NK-92 (cell line): ENCODE measurements around the gene FCRLA.

Source experiments
- DNase-seq: peaks from one replicate; lab custom pipeline; 2025; ENCODE audit not compliant: unreplicated experiment; lab: John Stamatoyannopoulos, UW

The FCRLA gene

DNA sequence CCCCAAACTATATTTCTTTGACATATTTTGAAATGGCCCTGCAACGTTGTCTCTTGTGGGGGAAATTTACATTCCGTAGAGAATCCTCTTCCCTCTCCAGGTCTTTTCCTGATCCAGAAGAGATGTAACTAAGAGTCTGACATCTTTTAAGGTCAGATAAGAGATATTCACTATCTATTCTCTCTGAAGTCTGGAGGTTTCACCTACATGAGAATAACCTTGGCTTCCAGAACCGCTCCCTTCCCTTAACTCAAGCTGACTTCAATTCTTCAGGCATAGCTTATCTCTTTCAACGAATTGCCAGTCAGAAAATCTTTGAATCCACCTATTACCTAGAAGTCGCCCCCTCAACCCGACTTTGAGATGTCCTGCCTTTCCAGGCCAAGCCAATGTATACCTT, 24.2 kb downstream of the FCRLA start:
- DNase-seq = no peak

DNA sequence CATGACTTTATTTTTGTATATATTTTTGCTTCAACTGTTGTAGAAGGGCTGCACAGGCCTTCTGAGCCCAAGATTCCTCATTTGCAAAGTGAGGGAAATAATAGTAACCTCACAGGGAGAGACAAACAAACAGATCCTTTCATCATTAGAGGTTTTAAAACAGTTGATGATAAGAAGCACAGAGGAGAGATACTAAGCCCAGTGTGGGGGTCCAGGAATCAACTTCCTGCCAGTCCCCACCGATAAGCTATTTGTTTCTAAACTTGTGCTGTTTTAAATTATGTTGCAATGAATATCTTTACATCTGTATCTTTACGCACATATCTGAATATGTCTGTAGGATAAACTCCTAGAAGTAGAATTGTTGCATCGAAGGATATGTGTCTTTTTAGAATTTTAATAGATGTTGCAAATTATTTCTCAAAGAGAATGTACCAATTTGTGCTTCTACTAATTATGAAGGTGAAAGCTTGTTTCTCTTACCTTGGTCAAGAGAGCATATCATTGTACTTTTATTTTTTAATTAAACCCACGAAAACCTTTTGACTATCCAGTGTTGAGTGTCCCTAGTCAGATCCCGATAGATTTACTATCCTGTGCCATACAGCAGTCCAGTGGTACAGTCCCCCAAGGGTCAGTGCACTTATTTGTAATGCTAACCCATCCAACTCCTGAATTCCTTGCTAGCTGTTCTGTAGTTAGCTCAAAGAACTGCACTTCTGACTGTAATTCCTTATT, 25.1 kb downstream of the FCRLA start:
- DNase-seq = no peak

- no peak for DNase-seq
Observed at GRCh38 chr1:161733526-161733925, 26.5 kb downstream of the FCRLA start.

GRCh38 chr1:161735837-161736236, 28.8 kb downstream of the FCRLA start:
- DNase-seq = no peak

GRCh38 chr1:161736335-161736969, 29.4 kb downstream of the FCRLA start:
- DNase-seq = no peak

DNA sequence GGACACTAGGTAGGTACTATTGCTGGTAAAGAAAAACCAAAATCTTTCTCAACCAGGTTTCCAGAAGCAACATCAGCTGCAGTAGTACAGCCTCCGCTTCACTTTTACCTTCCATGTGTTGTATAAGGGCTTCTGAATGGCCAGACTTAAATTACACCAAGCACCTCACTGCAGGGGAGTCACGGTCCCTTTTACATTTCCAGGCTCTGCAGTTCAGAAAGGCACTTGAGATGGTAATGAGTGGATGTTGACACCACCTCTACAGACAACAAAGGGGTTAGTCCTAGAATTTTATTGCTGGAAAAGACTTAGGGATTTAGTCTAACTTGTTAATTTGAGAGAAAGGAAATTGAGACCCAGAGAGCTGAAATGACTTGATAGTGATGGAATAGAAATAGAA, 30.6 kb downstream of the FCRLA start:
- DNase-seq = no peak

DNA sequence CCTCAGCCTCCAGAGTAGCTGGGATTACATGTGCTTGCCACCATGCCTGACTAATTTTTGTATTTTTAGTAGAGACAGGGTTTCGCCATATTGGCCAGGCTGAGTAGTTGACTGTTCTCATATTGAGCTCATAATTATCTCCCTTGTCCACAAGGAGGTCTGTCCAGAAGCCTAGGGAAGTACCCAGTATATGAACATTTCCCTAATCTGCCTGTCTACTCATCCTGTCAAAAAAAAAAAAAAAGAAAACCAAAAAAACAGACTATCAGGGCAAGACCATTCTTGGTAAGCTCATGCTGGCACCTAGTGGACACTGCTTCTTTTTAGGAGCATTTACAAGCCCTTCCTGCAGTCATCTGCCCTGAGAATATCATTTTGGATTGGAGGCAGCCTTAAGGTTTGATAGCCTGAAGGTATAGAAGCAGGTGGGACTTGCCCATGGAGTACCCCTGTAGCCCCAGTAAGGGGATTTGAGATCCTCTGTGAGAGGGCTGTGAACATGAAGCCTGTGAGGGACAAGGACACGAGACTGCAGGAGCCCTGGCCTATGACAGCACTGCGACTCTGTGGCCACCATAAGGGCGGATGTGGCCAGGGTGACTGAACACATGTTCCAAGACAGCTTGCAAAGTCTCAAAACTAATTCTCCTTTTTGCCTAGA, 31.7 kb downstream of the FCRLA start:
- DNase-seq = peak; percentile 12

GRCh38 chr1:161739865-161740566, 33.0 kb downstream of the FCRLA start:
- no peak for DNase-seq

DNA sequence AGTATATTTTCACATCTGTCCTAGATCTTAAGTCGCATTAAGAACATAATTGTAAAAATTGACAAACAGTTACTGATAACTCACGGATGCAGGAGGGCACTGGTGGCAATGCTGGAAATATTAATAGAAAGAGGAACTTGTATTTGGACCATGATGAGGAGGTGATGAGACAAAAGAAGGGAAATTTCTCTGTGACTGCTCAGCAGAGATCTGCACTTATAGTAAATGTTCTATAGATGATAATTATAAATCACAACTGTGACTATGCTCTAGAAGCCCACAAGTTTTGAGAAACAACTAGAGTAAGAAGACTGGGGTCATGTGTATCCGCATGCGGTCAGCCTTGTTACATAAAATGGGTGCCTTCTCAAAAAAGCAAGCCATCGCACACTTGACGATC, 33.9 kb downstream of the FCRLA start:
- no peak for DNase-seq

GRCh38 chr1:161743231-161743630, 36.2 kb downstream of the FCRLA start:
- no peak for DNase-seq

GRCh38 chr1:161747801-161748200, 40.8 kb downstream of the FCRLA start:
- DNase-seq = no peak

GRCh38 chr1:161749509-161750407, 42.7 kb downstream of the FCRLA start, which contains the start of gene DUSP12:
Gene DUSP12, plus strand, starts transcription at chr1:161749786. Its CDS starts 16 bp downstream, at chr1:161749802.
- DNase-seq = no peak

DNA sequence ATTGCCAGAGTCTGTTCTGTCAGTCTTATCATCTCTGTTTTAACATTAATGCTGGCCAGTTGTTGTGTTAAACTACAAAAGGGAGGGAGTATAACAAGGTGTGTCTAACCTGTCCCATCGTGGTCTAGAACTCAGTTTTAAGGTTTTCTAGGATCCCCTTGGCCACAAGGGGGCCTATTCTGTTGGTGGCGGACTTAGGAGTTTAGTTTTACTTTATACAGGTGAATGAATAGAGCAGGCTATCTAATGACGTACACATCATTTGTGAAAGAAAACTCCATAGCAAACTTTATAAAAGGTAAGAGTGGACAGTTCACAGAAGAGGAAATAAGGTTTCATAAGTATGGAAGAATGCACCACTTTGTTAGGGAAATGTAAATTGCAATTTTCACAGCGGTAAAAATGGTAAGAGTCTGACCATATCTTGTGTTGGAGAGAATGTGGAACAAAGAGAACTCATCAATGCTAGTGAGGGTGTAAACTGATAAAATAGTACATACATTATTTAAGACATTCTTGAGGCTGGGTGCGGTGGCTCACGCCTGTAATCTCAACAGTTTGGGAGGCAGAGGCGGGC, 56.6 kb downstream of the FCRLA start:
- DNase-seq = no peak
